ENCODE results near the gene CTBP2.

The CTBP2 gene

GRCh38 chr10:125048094-125048864 lies 112.1 kb downstream of the CTBP2 start:
- peak; percentile 99 for TF ChIP-seq CTCF (IDR thresholded peaks at IDR 0.05; ENCODE audit: insufficient read depth, low read length, missing control alignments)
- ChIA-PET POLR2A (interaction anchor here (0.5 kb wide), 1 partner anchor 16 kb away, joined by 3 read pairs; no protein-coding TSS in a partner anchor), CTCF (interaction anchor here (0.6 to 12.4 kb wide), 44 partner anchors 12 to 663 kb away, joined by 3 to 261 read pairs (median 5); no protein-coding TSS in a partner anchor)
- no peak overlapping the region for H3K4me3 ChIP-seq (ENCODE audit: low read depth, low read length)
- DNase-seq (ENCODE audit: low read depth, low spot score) = no peak

GRCh38 chr10:125043841-125044658 lies 116.3 kb downstream of the CTBP2 start:
- no peak overlapping the region for H3K4me3 ChIP-seq (ENCODE audit: low read depth, low read length)
- CTCF ChIA-PET = interaction anchor here (1.0 to 12.4 kb wide), 4 partner anchors 7 to 52 kb away, joined by 3 to 261 read pairs (median 50); no protein-coding TSS in a partner anchor
- TF ChIP-seq CTCF (IDR thresholded peaks at IDR 0.05; ENCODE audit: insufficient read depth, low read length, missing control alignments) = no peak
- DNase-seq (ENCODE audit: low read depth, low spot score) = no peak
- POLR2A ChIA-PET = no interaction called here

GRCh38 chr10:125041856-125042506 lies 118.4 kb downstream of the CTBP2 start:
- POLR2A ChIA-PET = no interaction called here
- CTCF ChIA-PET = interaction anchor here (2.2 to 12.4 kb wide), 3 partner anchors 9 to 50 kb away, joined by 5 to 261 read pairs (median 13); no protein-coding TSS in a partner anchor

GRCh38 chr10:125039354-125039769 lies 121.0 kb downstream of the CTBP2 start:
- CTCF ChIA-PET = interaction anchor here (1.3 to 12.4 kb wide), 5 partner anchors 7 to 47 kb away, joined by 4 to 261 read pairs (median 9); no protein-coding TSS in a partner anchor
- TF ChIP-seq CTCF (IDR thresholded peaks at IDR 0.05; ENCODE audit: insufficient read depth, low read length, missing control alignments) = no peak
- no peak for DNase-seq (ENCODE audit: low read depth, low spot score)
- H3K4me3 ChIP-seq (ENCODE audit: low read depth, low read length) = no peak overlapping the region
- POLR2A ChIA-PET = no interaction called here

More at GRCh38 chr10:125041856-125042506, 118.4 kb downstream of the CTBP2 start:
- no peak overlapping the region for H3K4me3 ChIP-seq (ENCODE audit: low read depth, low read length)
- DNase-seq (ENCODE audit: low read depth, low spot score) = no peak
- no peak for TF ChIP-seq CTCF (IDR thresholded peaks at IDR 0.05; ENCODE audit: insufficient read depth, low read length, missing control alignments)

GRCh38 chr10:125038637-125039036 lies 121.7 kb downstream of the CTBP2 start:
- CTCF ChIA-PET = interaction anchor here (1.7 to 12.4 kb wide), 3 partner anchors 8 to 21 kb away, joined by 5 to 261 read pairs (median 88); no protein-coding TSS in a partner anchor
- no peak overlapping the region for H3K4me3 ChIP-seq (ENCODE audit: low read depth, low read length)

More at GRCh38 chr10:125038637-125039036, 121.7 kb downstream of the CTBP2 start:
- POLR2A ChIA-PET = no interaction called here
- TF ChIP-seq CTCF (IDR thresholded peaks at IDR 0.05; ENCODE audit: insufficient read depth, low read length, missing control alignments) = peak; percentile 16
- DNase-seq (ENCODE audit: low read depth, low spot score) = no peak
